ELF-1 (cell line): ENCODE data around the gene SYK.
"Not testable (repeated sequence)": the region's sequence is repeated elsewhere in the genome, so short reads cannot be mapped to it uniquely, and the experiment has no call there.

Source experiments
- DNase-seq: peaks from one replicate; pipeline ENCODE4 v3.0.0-alpha.2; 2016; ENCODE audit warnings: low read depth, low spot score

SYK gene

DNA sequence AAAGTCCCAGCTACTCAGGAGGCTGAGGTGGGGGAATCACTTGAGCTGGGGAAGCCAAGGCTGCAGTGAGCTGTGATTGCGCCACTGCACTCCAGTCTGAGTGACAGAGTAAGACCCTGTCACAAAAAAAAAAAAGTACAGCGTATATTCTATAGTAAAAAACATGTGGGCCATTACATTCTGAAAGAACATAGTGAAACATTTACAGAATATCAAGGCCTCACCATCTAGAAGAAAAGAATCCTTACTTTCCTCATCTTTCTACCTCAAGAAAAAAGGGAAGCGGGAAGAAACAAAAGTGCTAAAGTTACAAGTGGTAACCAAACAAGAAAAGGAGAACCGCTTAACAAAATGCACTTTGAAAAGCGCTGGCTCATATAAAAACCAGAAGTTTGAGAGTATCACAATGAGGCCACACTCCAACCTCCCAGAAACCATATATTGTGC is 5.7 kb upstream of the SYK start:
- DNase-seq: no peak

DNA sequence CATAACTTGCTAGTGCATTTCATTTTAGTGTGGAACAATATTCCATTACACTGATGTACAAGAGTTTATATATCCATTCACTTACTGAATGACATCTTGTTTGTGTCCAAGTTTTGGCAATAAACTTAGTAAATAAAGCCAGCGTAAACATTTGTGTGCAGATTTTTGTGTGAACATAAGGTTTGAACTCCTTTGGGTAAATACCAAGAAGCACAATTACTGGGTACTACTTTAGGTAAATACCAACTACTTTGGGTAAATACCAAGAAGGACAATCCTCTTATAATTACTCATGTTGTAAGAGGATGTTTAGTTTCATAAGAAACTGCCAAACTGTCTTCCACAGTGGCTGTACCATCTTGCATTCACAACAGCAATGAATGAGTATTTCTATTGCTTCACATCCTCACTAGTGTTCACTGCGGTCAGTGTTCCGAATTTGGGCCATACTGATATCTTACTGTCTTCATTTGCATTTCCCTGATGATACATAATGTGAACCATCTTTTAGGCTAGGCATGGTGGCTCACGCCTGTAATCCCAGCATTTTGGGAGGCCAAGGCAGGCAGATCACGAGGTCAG is 2.3 kb upstream of the SYK start:
- DNase-seq: no peak

DNA sequence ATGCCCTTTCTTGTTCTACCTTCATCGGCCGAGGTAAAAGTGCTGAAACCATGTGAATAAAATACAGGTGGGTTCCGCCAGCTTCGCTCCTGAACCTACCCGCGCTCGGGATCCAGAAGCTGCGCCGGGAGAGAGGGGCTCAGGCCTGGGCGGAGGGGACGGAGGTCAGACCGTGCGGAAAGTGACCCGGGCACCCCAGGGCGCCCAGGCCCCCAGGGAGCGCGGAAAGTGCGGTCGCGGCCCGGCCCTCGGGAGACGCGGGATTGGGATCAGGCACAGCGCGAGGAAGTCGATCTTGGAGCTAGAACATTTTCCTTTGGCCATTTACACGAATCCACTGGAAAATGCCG is 329 bp downstream of the SYK start:
- DNase-seq: no peak

DNA sequence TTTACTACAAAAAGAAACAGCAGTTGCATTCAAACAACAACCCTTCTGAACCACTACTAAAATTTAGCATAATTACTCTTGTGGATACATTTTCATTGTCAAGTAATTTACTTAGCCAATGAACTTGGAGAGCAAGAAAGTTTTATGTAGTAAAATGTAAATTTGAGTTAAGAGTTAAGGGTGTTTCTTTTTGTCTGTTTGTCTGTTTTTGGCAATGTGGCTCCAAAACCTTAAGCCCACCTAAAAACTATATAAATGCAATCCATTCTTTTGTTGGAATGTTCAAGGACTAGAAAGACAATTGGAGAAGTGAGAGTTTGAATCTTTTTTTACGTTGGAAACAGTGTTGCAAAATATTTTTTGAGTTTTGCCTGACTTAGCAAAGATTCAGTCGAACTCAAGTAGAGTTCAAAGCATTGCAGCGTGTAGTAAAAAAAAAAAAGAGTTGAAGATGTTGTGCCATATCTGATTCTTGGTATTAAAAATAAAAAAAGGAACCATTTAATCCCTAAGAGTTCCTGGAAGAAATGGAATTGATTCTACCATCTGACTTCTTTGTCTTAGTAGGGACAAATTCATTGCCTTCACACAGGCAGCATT is 867 bp downstream of the SYK start:
- no peak for DNase-seq

DNA sequence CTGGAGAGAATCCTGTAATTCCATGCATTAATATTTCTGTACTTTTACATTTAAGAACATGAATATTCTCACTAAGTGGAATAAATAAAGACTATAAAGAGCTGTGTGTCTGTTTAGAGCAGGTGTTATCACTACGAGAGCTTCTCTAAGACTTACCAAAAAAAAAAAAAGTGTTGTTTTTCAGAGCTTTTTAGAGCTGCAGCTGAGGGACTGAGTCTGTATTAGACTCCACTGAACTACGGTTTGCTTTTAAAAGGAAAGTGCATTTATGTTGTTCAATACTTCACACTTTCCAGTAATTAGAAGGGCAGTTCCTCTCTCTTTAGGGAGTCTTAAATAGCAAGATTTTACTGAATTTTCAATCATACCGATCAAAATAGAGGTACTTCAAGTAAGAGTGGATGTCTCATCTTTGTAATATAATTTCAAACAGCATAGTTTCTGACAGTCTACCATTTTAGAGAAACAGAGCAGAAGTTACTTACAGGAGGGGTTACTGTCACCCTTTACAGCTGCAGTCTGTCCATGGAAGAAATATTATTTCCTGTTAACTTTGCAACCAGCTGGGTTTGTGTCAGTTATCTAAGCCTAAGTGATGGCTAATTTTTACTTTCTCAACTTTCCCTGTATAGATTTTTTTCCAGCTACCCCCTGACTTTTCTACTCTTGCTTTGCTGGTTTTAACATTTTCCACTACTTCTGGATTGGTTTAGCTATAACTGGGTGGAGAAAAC is 2.4 kb downstream of the SYK start:
- DNase-seq: no peak

DNA sequence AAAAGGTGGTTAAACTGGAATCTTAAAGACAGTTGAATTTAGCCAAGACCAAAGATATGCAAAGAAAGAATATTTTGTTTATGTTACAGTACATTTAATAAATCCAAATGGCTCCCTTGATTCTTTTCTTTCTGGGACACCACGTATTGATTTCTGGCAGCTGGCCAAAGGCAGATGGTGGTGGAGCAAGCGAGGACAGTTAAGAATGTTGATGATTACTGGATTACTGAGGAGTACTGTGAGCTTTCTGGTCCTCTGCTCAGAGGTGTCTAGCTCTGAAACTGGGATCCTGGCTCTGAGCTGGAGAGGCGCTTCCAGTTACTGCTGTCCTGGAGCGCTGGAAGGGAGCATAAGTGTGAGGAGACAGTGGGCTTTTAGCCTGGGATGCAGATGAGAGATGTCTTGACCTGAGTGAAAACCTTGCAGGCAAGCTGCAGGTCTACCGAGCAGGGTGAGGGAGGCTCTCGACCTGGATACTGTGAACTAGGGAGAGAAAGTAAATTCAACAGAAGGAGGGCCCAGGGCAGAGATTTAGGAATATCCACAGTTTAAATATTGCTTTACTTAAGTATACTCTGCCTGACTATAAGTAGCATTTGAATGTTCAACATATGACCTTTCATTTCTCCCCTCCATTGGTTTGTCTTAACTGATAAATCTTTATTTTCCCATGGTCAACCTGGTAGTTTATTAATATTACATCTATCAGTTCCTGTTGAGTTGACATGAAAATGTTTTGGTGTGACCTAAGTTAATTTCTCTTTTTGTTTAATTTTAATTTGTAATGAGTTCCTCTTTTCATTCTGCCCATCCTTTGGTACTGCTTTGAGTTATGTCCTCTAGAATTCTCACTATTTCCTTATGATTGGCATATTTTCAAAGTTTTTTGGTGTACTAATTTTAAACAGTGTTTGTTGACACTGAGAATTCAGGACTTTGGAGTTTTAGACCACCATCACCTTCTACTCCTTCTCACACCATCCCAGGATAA is 3.7 kb downstream of the SYK start:
- no peak for DNase-seq

DNA sequence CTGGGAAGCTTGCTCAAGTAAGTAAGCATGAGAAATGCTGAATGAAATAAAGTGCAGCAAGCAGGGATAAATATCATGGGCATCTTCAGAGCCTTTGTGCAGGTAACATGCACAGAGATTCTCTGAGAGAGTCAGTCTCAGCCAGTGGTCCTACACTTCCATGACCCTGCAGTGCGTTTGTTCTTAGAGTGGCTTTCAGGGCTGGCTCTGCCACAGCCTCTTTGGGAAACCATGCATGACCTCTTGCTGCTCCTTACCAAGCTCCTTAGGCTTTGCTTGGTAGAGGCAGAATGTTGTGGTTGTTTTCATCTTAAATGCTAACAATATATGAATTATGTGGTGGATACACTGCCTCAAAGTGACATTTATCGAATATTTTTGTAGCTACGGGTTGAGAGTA is 5.4 kb downstream of the SYK start:
- DNase-seq: no peak

DNA sequence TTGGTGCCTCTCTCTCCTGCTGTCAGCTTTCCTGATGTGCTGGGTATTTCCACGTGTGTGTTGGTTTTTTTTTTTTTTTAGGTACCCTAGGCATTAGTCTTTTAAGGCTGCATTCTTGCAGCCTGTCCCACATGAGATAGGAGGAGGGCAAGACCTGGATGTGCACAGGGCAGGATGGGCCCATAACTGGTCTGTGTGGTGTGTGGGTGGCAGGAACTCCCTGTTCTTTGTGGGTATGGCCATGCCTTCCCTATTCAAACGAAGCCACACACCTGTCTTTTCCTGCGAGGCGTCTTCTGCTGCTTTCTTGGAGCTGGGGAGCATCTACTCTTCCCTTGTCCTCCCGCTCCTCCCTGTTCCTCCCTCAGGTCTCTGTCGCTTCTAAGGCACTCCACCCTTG is 6.8 kb downstream of the SYK start:
- no peak for DNase-seq

DNA sequence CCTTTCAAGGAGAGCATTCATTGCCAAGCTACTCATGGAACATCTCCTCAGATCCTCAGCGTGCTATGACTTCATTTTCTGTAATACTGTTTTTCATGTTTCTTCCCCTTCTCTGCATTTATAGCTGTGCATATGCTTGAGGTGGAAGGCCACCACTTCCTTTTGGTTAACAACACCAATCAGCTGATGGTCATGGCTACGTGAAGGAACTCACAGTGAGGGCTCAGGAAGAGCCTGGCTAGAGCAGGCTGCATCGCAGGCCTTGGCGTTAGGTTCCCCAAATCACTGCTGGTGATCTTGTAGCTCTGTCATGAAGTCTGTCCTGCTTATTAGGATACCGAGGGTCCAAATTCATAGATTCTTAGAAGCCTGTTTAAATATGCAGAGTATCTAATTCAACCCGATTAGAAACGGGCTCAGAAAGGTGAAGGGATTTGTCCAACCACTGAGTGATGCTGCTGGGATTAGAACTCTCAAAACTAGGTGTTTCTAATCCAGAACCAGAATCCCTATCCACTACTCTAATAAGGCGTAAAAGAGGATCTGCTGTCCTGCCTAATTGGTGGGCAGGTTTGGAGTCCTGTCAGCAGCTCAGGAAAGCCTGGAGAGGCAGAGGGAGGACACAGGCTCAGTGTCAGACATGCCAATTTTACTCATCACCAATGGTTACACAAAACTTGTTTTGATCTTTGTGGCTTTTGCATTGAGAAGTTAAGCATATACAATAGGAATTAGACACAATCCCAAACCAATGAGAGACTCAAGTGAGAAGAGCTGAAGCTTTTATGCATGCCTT is 7.5 kb downstream of the SYK start:
- no peak for DNase-seq

DNA sequence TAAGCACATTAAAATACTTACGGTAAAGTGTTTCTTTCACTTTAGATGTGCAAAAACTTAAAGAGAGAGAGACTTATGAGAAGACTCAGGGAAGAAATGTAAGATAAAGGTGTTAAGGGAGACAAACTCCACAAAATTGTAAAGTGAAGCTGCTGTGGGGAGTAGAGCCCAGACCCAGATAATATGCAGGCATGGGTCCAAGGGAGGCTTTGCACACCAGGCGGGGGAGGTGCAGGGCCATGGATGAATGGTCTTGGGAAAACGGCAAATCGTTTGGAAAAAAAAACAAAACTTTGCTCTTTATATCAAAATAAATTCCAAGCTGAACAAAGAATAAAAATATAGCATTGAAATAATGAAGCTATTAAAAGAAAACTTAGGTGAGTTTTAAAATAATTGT is 9.1 kb downstream of the SYK start:
- no peak for DNase-seq

DNA sequence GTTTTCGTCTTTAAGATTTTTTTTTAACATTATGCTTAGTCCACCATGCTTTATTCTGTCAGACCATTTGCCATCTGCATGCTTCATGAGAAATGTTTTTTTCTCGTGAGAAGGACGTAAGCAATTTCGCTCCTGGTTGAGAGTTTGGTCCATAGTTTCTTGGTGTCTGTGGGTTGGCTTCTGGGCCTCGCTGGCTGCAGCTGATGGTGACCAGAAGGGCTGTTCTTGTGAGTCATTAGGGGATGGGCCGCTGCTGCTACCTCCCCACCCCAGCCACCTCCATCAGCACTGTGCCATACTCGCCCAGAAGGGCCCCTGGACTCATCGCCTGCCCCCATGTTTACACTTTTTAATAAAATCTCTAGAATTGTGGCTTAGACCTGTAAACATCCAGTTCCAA is 11.4 kb downstream of the SYK start:
- no peak for DNase-seq

DNA sequence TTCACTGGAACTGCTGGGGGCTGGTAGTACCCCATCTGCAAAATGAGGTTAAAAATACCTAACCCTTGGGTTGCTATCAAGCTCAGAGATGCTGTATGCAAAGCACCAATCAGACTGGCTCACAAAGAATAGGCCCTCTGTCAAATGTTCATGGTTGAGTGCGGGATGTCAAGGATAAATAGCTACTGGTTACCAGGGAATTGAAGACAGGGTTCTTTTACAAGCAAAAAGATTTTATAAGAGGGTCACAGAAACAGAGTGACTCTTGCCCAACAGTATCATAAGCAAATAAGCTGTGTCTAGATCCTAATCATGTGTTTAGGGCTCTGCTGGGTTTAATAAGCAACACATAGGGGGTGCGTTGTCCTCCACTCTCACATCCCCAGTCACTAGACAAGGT is 11.9 kb downstream of the SYK start:
- DNase-seq: no peak

DNA sequence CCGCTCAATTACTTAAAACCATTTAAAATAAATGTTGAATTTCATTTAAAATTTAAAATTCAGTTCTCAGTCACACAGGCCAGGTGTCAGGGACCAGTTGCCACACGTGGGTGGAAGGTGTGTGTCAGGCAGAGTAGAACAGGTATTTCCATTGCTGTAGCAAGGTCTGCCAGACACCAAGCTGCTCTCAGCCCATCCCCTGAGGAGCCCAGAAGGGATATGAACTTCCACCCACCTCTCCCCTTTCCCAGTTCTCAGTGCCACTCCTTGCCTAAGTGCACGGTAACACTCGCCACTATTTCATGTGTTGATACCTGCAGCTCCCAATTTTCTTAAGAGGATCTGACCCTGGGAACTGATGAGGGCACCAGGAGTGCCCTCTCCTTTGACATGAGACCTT is 12.7 kb downstream of the SYK start:
- DNase-seq: no peak

DNA sequence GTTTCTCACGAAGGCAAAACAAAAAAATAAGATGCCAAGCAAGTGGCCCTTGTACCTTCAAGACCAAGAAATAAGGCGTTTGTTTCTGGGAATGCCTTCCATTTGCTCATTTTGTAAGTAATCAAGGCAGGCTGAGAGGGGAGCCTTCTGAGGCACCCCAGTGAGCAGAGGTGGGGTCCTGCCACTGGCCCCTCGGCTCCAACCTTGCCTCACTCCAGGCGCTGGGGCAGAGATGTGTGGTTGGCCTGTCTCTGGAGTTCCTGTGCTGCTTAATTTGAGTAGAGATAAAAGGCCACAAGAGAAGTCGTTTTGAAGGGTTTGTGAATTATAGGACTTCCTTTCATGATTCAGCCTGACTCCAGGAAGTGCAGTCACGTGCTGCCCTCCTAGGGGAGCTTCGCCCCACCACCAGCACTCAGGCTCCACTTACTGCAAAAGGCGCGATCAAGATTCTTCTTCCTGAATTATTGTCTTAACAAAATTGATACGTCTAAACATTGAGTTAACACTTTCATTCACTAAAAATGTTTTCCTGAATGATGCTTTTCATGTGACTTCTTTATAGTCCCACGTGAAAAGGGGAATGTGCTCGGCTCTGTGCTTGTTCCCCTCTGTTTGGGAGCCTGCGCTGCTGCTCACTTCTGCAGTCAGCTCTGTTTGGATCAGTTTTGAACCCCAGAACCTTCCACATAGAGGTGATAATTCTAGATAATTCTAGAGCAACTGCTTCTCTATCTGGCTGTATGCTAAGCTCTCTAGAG is 13.7 kb downstream of the SYK start:
- DNase-seq: no peak

DNA sequence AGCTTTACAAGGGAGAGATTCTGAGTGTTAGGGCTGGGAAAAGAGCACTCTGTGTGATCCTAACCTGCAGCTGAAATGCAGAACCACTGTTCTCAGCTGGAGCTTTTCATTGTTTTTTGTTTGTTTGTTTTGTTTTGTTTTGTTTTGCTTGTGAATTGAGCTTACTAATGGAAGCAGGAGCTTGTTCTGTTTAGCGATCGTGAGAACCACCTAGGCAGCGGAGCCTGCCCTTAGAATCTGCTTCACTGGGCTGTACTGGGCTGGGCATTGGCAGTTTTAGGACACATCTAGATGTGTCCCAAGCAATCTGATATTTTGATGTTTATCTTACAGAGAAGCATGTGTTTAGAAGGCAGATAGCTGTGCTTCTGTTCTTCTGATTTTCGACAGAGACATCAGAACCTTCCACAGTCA is 14.3 kb downstream of the SYK start:
- no peak for DNase-seq

DNA sequence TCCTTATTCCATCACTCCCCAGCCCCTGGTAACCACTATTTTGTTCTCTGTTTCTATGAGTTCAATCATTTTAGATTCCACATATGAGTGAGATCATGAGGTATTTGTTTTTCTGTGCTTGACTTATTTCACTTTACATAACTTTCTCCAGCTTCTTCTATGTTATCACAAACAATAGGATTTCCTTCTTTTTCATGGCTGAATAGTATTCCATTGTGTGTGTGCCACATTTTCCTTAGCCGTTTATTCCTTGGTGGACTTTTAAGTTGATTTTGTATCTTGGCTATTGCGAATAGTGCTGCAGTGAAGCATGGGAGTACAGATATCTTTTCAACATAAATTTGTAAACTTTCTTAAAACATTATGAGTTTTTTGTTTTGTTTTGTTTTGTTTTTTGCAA is 15.1 kb downstream of the SYK start:
- no peak for DNase-seq

DNA sequence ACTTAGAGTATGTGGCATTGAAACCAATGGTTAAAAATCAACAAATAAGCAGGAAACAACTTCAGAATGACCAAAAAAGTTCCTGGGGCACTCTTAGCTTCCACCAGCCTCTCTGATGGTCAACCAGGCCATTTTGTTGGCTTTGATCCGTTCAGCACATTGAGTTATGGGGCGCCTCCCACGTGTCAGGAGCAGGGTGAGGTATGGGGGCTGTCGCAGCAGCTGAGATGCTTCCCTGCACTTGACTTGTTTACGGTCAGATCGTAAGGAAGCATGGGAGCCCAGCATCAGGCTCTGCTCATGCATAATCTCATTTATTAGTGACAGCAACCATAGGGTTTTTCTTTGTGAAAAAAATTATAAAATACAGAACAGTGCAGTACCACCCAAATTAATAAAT is 16.7 kb downstream of the SYK start:
- no peak for DNase-seq

DNA sequence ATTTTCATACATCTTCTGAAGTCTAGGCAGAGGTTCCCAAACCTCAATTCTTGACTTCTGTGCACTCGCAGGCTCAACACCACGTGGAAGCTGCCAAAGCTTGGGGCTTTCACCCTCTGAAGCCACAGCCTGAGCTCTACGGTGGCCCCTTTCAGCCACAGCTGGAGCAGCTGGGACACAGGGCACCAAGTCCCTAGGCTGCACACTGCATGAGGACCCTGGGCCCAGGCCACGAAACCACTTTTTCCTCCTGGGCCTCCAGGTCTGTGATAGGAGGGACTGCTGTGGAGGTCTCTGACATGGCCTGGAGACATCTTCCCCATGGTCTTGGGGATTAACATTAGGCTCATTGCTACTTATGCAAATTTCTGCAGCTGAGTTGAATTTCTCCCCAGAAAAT is 18.8 kb downstream of the SYK start:
- DNase-seq: not testable (repeated sequence)

DNA sequence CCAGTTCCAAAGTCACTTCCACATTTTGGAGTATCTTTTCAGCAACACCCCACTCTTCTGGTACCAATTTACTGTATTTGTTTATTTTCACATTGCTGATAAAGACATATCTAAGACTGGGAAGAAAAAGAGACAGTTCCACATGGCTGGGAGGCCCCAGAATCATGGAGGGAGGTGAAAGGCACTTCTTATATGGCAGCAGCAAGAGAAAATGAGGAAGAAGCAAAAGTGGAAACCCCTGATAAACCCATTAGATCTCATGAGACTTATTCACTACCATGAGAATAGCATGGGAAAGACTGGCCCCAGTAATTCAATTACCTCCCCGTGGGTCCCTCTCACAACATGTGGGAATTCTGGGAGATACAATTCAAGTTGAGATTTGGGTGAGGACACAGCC is 19.6 kb downstream of the SYK start:
- not testable (repeated sequence) for DNase-seq

DNA sequence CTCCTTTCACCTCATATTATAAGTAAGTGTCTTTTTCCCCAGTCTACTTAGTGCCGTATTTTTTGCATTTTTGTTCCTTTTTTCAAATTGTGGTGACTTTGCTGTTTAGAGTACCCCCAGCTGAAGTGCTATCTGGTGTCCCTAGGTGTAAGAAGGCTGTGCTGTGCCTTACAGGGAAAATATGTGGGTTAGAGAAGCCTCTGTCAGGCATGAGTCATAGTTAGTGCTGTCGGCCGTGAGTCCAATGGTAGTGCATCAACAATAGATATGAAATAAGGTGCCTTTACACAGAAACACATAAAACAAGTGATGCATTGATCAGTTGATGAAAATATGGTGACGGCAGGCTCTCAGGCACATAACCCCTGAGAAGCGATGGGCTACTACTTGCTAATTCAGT is 20.1 kb downstream of the SYK start:
- DNase-seq: no peak

DNA sequence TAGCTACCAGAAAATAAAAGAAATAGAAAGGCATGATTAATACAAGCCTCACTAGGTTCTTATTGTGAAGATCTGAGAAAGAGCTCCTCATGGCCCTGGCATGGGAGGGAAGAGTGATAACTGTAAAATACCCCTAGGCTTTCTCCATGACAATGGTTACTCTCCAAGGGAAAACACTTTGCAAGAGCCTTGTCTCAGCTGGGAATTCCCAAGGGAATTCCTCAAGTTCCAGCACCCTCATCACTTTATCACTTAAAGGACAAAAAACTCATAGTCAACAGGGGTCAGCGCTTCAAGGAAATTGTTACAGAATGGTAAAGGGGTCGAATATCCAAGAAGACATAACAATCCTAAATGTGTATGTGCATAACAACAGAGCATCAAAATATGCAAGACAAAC is 21.2 kb downstream of the SYK start:
- DNase-seq: peak; percentile 65
